ENCODE data around the gene SMARCE1.

SMARCE1 gene

GRCh38 chr17:40647624-40648383 is at the start of gene SMARCE1:
Gene SMARCE1, minus strand, starts transcription at chr17:40647818. Its CDS starts 2,016 bp downstream, at chr17:40645802.
- peak; percentile 56 to 89 (median 70) for DNase-seq

- DNase-seq: no peak
Observed at GRCh38 chr17:40697297-40697696, 49.7 kb upstream of the SMARCE1 start.

- DNase-seq: no peak
Observed at GRCh38 chr17:40696651-40697072, 49.0 kb upstream of the SMARCE1 start.

- DNase-seq: no peak
Observed at GRCh38 chr17:40695874-40696472, 48.4 kb upstream of the SMARCE1 start.

GRCh38 chr17:40694584-40694983 is 47.0 kb upstream of the SMARCE1 start:
- no peak for DNase-seq

- no peak for DNase-seq
Observed at GRCh38 chr17:40687106-40687505, 39.5 kb upstream of the SMARCE1 start.

GRCh38 chr17:40686192-40686591 is 38.6 kb upstream of the SMARCE1 start:
- DNase-seq: no peak

- no peak for DNase-seq
Observed at GRCh38 chr17:40680998-40681397, 33.4 kb upstream of the SMARCE1 start.

- no peak for DNase-seq
Observed at GRCh38 chr17:40679523-40679907, 31.9 kb upstream of the SMARCE1 start.

- DNase-seq: no peak
Observed at GRCh38 chr17:40678902-40679522, 31.4 kb upstream of the SMARCE1 start.

GRCh38 chr17:40675905-40676304 is 28.3 kb upstream of the SMARCE1 start:
- DNase-seq: no peak

- no peak for DNase-seq
Observed at GRCh38 chr17:40672654-40673053, 25.0 kb upstream of the SMARCE1 start.

- DNase-seq: no peak
Observed at GRCh38 chr17:40671282-40671681, 23.7 kb upstream of the SMARCE1 start.

GRCh38 chr17:40666331-40666730 is 18.7 kb upstream of the SMARCE1 start:
- DNase-seq: no peak

GRCh38 chr17:40664582-40665333 is 17.1 kb upstream of the SMARCE1 start, which contains the start of gene KRT222:
Gene KRT222, minus strand, starts transcription at chr17:40665177. Its CDS starts 78 bp downstream, at chr17:40665099.
- peak in 1 of 6 experiments; percentile 2 for DNase-seq

- no peak for DNase-seq
Observed at GRCh38 chr17:40663252-40663651, 15.6 kb upstream of the SMARCE1 start.

GRCh38 chr17:40659911-40660310 is 12.3 kb upstream of the SMARCE1 start:
- peak in 3 of 6 experiments; percentile 10 to 47 (median 40) for DNase-seq

GRCh38 chr17:40658396-40658795 is 10.8 kb upstream of the SMARCE1 start:
- DNase-seq: no peak

- DNase-seq: no peak
Observed at GRCh38 chr17:40651939-40652338, 4.3 kb upstream of the SMARCE1 start.

GRCh38 chr17:40648384-40648968 is 858 bp upstream of the SMARCE1 start:
- DNase-seq: peak in 1 of 6 experiments; percentile 39

GRCh38 chr17:40646791-40647623 is 611 bp downstream of the SMARCE1 start:
- peak in 2 of 6 experiments; percentile 16 to 40 for DNase-seq

GRCh38 chr17:40645943-40646342 is 1.7 kb downstream of the SMARCE1 start:
- DNase-seq: no peak
